Esophagus squamous epithelium (tissue), 5 donors: Measurements from ENCODE around the gene GALNT2. TPM values are rescaled to one million over a fixed set of nuclear protein-coding genes. Genes with fewer than 3 reads are reported as not detected.

Source experiments
- DNase-seq: peaks from one replicate; lab custom pipeline; 2025; lab: John Stamatoyannopoulos, UW
- H3K27ac ChIP-seq, 4 donors: fragments of 200-600 bp; sonication (generic); one replicate each; pipeline ENCODE4 v1.5.1; 2016 to 2019; ENCODE audit warnings: mild to moderate bottlenecking in 1 of 4
- H3K27me3 ChIP-seq, 4 donors: fragments of 200-600 bp; sonication (generic); 1 replicate in 3 of 4; 2 replicates in 1 of 4; pipeline versions ENCODE4 v1.5.1 to v1.6.0; 2017 to 2021; ENCODE audit warnings: antibody characterized with exemption in 1 of 4
- H3K36me3 ChIP-seq, 3 donors: fragments of 200-600 bp; sonication (generic); one replicate each; pipeline ENCODE4 v1.5.1; 2016 to 2019
- H3K4me1 ChIP-seq, 3 donors: fragments of 200-600 bp; sonication (generic); one replicate each; pipeline ENCODE4 v1.5.1; 2017 to 2019
- H3K4me3 ChIP-seq, 4 donors: fragments of 200-600 bp; sonication (generic); 1 replicate in 3 of 4; 2 replicates in 1 of 4; pipeline ENCODE4 v1.5.1; 2016 to 2019; ENCODE audit warnings: mild to moderate bottlenecking in 2 of 4, moderate library complexity in 1 of 4
- H3K9me3 ChIP-seq, 3 donors: fragments of 200-600 bp; sonication (generic); one replicate each; pipeline ENCODE4 v1.5.1; 2016 to 2019
- CTCF ChIP-seq, 6 experiments: fragments of 450-650 bp in 4 of 6; fragments of 200-600 bp in 2 of 6; sonication (generic) in 2 of 6; IDR thresholded peaks; one replicate each; pipeline ENCODE4 v1.5.1; 2016 to 2019; ENCODE audit warnings: antibody characterized with exemption in 6 of 6, mild to moderate bottlenecking in 4 of 6, moderate library complexity in 4 of 6
- POLR2A ChIP-seq, 4 donors: fragments of 450-650 bp; IDR thresholded peaks; one replicate each; pipeline ENCODE4 v1.6.1; 2017; ENCODE audit warnings: antibody characterized with exemption in 4 of 4, mild to moderate bottlenecking in 4 of 4, moderate library complexity in 3 of 4
- WGBS, 2 donors: methylation state at CpG; one replicate each; pipeline ENCODE4 v1.1.5; 2018; 5-methylcytosine and 5-hydroxymethylcytosine counted together
- intact Hi-C: fragments of 100-400 bp; cut with DNase I; formaldehyde crosslinking; loops from one replicate; pipeline ENCODE4 v1.15.0; 2022
- total RNA-seq, 4 donors: library from RNA; depleted of rRNA; stranded (reverse); fragments of >200 nt; gene quantifications; one replicate each; pipeline ENCODE4 v1.1.0, GENCODE V29; 2016
- donor health status: DM: yes; HTN: yes; CAD: no.

GALNT2 gene
- total RNA-seq, 4 donors from 2014 or later = 25.8 to 36.2 (median 31.0) TPM

DNA sequence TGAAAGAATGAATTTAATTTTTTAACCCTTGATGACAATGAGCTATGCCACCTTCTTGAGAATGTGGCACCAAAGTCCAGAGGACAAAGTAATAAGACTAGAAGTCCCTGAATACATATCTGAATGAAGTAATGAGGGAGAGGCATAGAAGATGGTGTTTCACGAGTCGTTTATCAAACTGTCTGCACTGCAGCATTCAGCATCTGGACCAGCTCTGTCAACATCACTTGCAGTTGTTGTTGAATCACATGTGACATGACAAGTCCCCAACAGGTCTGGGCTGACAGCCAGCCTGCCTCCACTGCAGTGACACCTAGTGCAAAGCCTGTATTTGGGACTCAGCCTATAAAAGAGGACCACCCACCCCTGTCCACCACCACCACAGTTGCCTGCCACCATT, 17.3 kb upstream of the GALNT2 start:
- Histone ChIP-seq H3K27ac (no peak overlapping the region), H3K36me3 (no peaks in the 10 kb centered on the region), H3K9me3 (no peaks in the 10 kb centered on the region), H3K4me1 (no peaks in the 10 kb centered on the region), H3K27me3 (peaks cover 0 to 9% (median 0%) of the 10 kb centered on the region in 4 donors), H3K4me3 (no peak overlapping the region)
- DNase-seq = no peak
- 66 to 81% methylated on average over 2 of the region's 2 CpGs for WGBS, 2 donors
- intact Hi-C loops = no loop called here
- TF ChIP-seq POLR2A (IDR thresholded peaks at IDR 0.05) (no peak), CTCF (IDR thresholded peaks at IDR 0.05) (no peak)

DNA sequence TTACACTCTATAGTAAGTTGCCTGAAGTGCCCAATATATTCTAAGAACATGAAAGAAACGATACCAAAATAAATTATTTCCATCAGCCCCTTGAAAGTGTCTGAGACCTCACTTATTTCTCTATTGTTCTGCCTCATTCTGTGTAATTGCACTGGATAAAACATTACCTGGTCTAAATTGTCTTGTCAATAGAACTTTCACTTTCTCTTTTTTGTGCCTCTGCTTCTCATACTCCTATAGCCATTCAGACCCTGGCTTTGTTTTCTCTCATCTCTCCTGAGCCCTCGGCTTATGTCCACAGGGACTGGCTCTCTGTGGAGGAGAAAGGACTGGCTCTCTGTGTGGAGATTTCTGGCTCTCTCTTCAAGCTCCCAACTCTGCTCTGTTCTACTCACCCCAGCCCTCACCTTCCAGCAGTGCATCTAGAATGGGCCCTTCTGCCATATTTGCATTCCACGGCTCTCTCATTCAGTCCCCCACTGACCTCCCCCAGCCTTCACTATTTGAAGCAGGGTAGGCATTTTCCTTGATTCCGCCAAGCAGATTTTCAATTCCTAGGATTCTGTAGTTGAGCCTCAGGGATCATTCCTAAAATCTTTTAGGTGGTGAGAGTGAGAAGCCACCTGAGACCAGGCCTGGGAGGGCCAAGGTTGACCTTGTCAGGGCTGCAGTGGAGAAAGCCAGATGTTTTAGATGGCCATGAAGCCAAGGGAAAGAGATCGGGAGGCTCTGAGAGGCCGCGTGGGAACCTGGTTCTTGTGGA, 15.9 kb upstream of the GALNT2 start:
- H3K4me3 ChIP-seq = no peak overlapping the region
- no peak overlapping the region for H3K27ac ChIP-seq
- DNase-seq = no peak
- 68 to 75% methylated on average over 7 of the region's 7 CpGs for WGBS, 2 donors
- peaks cover 0 to 6% (median 0%) of the 10 kb centered on the region in 4 donors for H3K27me3 ChIP-seq
- intact Hi-C loops = no loop called here
- H3K36me3 ChIP-seq = no peaks in the 10 kb centered on the region
- H3K9me3 ChIP-seq = no peaks in the 10 kb centered on the region
- H3K4me1 ChIP-seq = no peaks in the 10 kb centered on the region
- no peak for TF ChIP-seq CTCF (IDR thresholded peaks at IDR 0.05)

GRCh38 chr1:230052018-230052417, 15.0 kb upstream of the GALNT2 start:
- intact Hi-C loops = no loop called here
- no peak overlapping the region for H3K4me3 ChIP-seq
- H3K27me3 ChIP-seq = peaks cover 0 to 6% (median 0%) of the 10 kb centered on the region in 4 donors
- no peaks in the 10 kb centered on the region for H3K9me3 ChIP-seq
- no peaks in the 10 kb centered on the region for H3K4me1 ChIP-seq
- TF ChIP-seq POLR2A (IDR thresholded peaks at IDR 0.05) (no peak), CTCF (IDR thresholded peaks at IDR 0.05) (no peak)
- no peaks in the 10 kb centered on the region for H3K36me3 ChIP-seq
- no peak for DNase-seq
- H3K27ac ChIP-seq = no peak overlapping the region
- 78 to 83% methylated on average over 1 to 2 of the region's 2 CpGs for WGBS, 2 donors

GRCh38 chr1:230052665-230053064, 14.4 kb upstream of the GALNT2 start:
- intact Hi-C loops = no loop called here
- no peak for DNase-seq
- H3K27ac ChIP-seq = no peak overlapping the region
- no peaks in the 10 kb centered on the region for H3K9me3 ChIP-seq
- no peak overlapping the region for H3K4me3 ChIP-seq
- H3K4me1 ChIP-seq = no peaks in the 10 kb centered on the region
- WGBS, 2 donors = 71 to 92% methylated on average over 4 to 5 of the region's 5 CpGs
- no peaks in the 10 kb centered on the region for H3K36me3 ChIP-seq
- TF ChIP-seq CTCF (IDR thresholded peaks at IDR 0.05) (no peak), POLR2A (IDR thresholded peaks at IDR 0.05) (no peak)
- H3K27me3 ChIP-seq = peaks cover 0 to 6% (median 0%) of the 10 kb centered on the region in 4 donors

- no peaks in the 10 kb centered on the region for H3K4me1 ChIP-seq
- H3K36me3 ChIP-seq = no peaks in the 10 kb centered on the region
- WGBS, 2 donors = 79 to 81% methylated on average over 8 of the region's 8 CpGs
- H3K4me3 ChIP-seq = no peak overlapping the region
- intact Hi-C loops = no loop called here
- no peak overlapping the region for H3K27ac ChIP-seq
- H3K27me3 ChIP-seq = peaks cover 0 to 9% (median 0%) of the 10 kb centered on the region in 4 donors
- no peaks in the 10 kb centered on the region for H3K9me3 ChIP-seq
- DNase-seq = no peak
- TF ChIP-seq POLR2A (IDR thresholded peaks at IDR 0.05) (no peak), CTCF (IDR thresholded peaks at IDR 0.05) (no peak)
These were observed 12.8 kb upstream of the GALNT2 start for GRCh38 chr1:230054092-230054749.
